Colonic mucosa (tissue), 4 donors: ENCODE measurements around the gene TGFBR3. TPM values are rescaled to one million over a fixed set of nuclear protein-coding genes. Genes with fewer than 3 reads are reported as not detected.

Experiments used
- DNase-seq: peaks from one replicate; pipeline ENCODE4 v3.0.0-alpha.2; 2020
- H3K27ac ChIP-seq: fragments of 200-600 bp; one replicate; pipeline ENCODE4 v1.8.0; 2021
- H3K27me3 ChIP-seq: fragments of 200-600 bp; one replicate; pipeline ENCODE4 v1.8.0; 2021
- H3K36me3 ChIP-seq: fragments of 200-600 bp; one replicate; pipeline ENCODE4 v1.8.0; 2021
- H3K4me1 ChIP-seq: fragments of 200-600 bp; one replicate; pipeline ENCODE4 v1.8.0; 2021; ENCODE audit warnings: mild to moderate bottlenecking
- H3K4me3 ChIP-seq: fragments of 200-600 bp; one replicate; pipeline ENCODE4 v1.8.0; 2021
- H3K9ac ChIP-seq, 2 donors: one replicate each; pipeline ENCODE4 v1.7.0; 2013; ENCODE audit warnings: control low read depth in 2 of 2, low read depth in 2 of 2, low read length in 2 of 2
- H3K9me3 ChIP-seq: fragments of 200-600 bp; one replicate; pipeline ENCODE4 v1.8.0; 2021
- CTCF ChIP-seq: fragments of 200-600 bp; IDR thresholded peaks from one replicate; pipeline ENCODE4 v1.8.0; 2022; ENCODE audit warnings: antibody characterized with exemption, mild to moderate bottlenecking
- intact Hi-C: fragments of 100-400 bp; cut with DNase I; formaldehyde crosslinking; loops from one replicate; pipeline ENCODE4 v1.14.1; 2022
- total RNA-seq, 2 donors: library from RNA; stranded (reverse); fragmentation: NEBNext Ultra II Directional in 1 of 2; extraction: Animal tissue kit (Norgen Biotek cat#: 25700) in 1 of 2; gene quantifications; one replicate each; pipeline ENCODE4 v1.2.1, GENCODE V29; 2021
- donor health status: healthy.
- donor health status: DM: no; HTN: no; CAD: no.
- donor health status: DM: no; HTN: no; CAD: no.

The TGFBR3 gene
- total RNA-seq, 2 donors from 2014 or later = 8.4 to 16.0 TPM

- no peak for DNase-seq
- H3K36me3 ChIP-seq = no peaks in the 10 kb centered on the region
- TF ChIP-seq CTCF = no peak
- no peak overlapping the region for H3K27ac ChIP-seq
- peaks cover 7% of the 10 kb centered on the region for H3K4me1 ChIP-seq
- H3K9me3 ChIP-seq = no peaks in the 10 kb centered on the region
- no peaks in the 10 kb centered on the region for H3K27me3 ChIP-seq
- intact Hi-C loops = no loop called here
- no peak overlapping the region for H3K9ac ChIP-seq
- H3K4me3 ChIP-seq = no peak overlapping the region
Measured at GRCh38 chr1:91846639-91847013, 39.3 kb downstream of the TGFBR3 start.

- peak; percentile 81 for DNase-seq
- no peaks in the 10 kb centered on the region for H3K9me3 ChIP-seq
- H3K4me1 ChIP-seq = peaks cover 7% of the 10 kb centered on the region
- H3K36me3 ChIP-seq = no peaks in the 10 kb centered on the region
- no peak overlapping the region for H3K9ac ChIP-seq
- no peaks in the 10 kb centered on the region for H3K27me3 ChIP-seq
- TF ChIP-seq CTCF = no peak
- H3K4me3 ChIP-seq = no peak overlapping the region
- intact Hi-C loops = no loop called here
- H3K27ac ChIP-seq = peak overlapping the region; percentile 14
Measured at GRCh38 chr1:91846007-91846638, 39.8 kb downstream of the TGFBR3 start.

GRCh38 chr1:91844862-91845528, 41.0 kb downstream of the TGFBR3 start:
- intact Hi-C loops = no loop called here
- H3K9ac ChIP-seq = no peak overlapping the region
- no peaks in the 10 kb centered on the region for H3K36me3 ChIP-seq
- H3K27ac ChIP-seq = peak overlapping the region; percentile 14
- no peak for DNase-seq
- no peak overlapping the region for H3K4me3 ChIP-seq
- TF ChIP-seq CTCF = no peak
- no peaks in the 10 kb centered on the region for H3K27me3 ChIP-seq
- H3K9me3 ChIP-seq = no peaks in the 10 kb centered on the region
- peaks cover 4% of the 10 kb centered on the region for H3K4me1 ChIP-seq

GRCh38 chr1:91843843-91844242, 42.1 kb downstream of the TGFBR3 start:
- no peak for DNase-seq
- intact Hi-C loops = no loop called here

GRCh38 chr1:91842563-91842962, 43.4 kb downstream of the TGFBR3 start:
- Histone ChIP-seq H3K27ac (no peak overlapping the region), H3K36me3 (no peaks in the 10 kb centered on the region), H3K9ac (no peak overlapping the region), H3K4me1 (peaks cover 4% of the 10 kb centered on the region), H3K4me3 (no peak overlapping the region), H3K27me3 (no peaks in the 10 kb centered on the region), H3K9me3 (no peaks in the 10 kb centered on the region)
- intact Hi-C loops = no loop called here
- DNase-seq = no peak
- no peak for TF ChIP-seq CTCF

More at GRCh38 chr1:91843843-91844242, 42.1 kb downstream of the TGFBR3 start:
- H3K9me3 ChIP-seq = no peaks in the 10 kb centered on the region
- no peak for TF ChIP-seq CTCF
- H3K4me1 ChIP-seq = peaks cover 4% of the 10 kb centered on the region
- H3K27ac ChIP-seq = no peak overlapping the region
- H3K9ac ChIP-seq = no peak overlapping the region
- no peak overlapping the region for H3K4me3 ChIP-seq
- H3K36me3 ChIP-seq = no peaks in the 10 kb centered on the region
- H3K27me3 ChIP-seq = no peaks in the 10 kb centered on the region
